ENCODE results near the gene RECQL5.

Gene RECQL5

DNA sequence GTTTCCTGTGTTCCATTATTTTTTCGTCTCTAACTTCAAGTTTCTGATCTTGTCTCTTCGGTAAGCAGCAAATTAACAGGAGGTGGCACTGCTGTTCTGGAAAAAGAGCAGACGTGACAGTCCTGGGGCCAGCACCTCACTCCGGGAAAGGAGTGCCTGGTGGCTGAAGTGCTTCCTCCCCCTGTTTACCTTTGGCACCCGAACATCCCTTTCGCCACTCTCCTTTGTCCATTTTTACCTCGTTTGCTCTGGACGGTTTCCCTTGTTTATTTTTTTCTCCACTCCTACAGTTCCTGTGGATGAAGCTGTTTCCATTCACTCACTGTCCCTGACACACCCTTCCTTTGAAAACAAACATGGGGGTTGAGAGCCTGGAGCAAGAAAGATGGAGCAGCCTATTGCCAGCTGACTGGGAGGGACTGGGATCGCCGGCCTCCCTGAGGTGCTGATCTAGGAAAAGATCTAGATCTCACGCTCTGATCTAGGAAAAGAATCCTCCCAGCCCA, 12.8 kb upstream of the RECQL5 start:
- TF ChIP-seq POLR2A (IDR thresholded peaks at IDR 0.05; ENCODE audit: low read depth, low read length) = no peak
- FAIRE-seq (no peak), DNase-seq (ENCODE audit: insufficient read length, low spot score) (no peak)

DNA sequence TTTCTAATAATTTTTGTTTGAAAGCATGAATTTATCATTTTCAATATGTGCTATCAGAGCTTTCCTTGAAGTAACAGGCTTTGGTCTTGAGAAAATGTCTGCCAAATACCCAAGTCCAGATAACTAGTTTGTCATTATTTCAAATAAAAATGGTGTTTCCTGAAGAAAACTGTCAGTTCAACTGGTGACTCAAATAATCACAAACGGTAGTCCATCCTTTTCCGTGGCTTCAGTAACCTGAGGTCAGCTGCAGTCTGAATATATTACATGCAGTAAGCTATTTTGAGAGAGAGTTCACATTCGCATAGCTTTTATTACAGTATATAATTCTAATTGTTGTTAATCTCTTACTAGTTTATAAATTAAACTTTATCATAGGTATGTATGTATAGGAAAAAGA, 9.5 kb upstream of the RECQL5 start:
- TF ChIP-seq POLR2A (IDR thresholded peaks at IDR 0.05; ENCODE audit: low read depth, low read length) = no peak
- no peak for DNase-seq (ENCODE audit: insufficient read length, low spot score)

GRCh38 chr17:75673487-75673886, 6.5 kb upstream of the RECQL5 start:
- peak; percentile 91 for FAIRE-seq
- no peak for TF ChIP-seq POLR2A (IDR thresholded peaks at IDR 0.05; ENCODE audit: low read depth, low read length)
- peak; percentile 72 for DNase-seq (ENCODE audit: insufficient read length, low spot score)

More for the DNA sequence above, 9.5 kb upstream of the RECQL5 start:
- no peak for FAIRE-seq

DNA sequence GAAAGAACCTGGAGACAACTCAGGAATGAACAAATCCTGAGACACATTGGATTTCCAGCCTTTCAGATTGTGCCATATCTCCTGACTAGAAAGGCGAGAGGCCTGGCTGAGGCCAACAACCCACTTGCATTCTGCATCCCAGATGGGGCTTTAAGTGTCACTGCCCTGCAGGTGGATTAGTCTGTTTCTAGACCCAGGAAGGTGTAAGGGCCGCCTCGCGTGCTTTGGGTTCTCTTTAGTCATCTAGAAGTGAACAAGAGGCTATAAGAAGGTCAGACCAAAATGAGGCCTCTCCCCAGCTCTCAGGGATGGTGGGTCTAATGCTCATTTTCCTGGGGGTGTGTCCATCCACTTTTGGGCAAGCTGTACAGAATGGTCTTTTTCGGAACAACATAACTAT, 5.1 kb upstream of the RECQL5 start:
- no peak for TF ChIP-seq POLR2A (IDR thresholded peaks at IDR 0.05; ENCODE audit: low read depth, low read length)
- no peak for FAIRE-seq
- DNase-seq (ENCODE audit: insufficient read length, low spot score) = no peak

GRCh38 chr17:75670868-75671267, 3.9 kb upstream of the RECQL5 start:
- DNase-seq (ENCODE audit: insufficient read length, low spot score) (no peak), FAIRE-seq (no peak)
- no peak for TF ChIP-seq POLR2A (IDR thresholded peaks at IDR 0.05; ENCODE audit: low read depth, low read length)

DNA sequence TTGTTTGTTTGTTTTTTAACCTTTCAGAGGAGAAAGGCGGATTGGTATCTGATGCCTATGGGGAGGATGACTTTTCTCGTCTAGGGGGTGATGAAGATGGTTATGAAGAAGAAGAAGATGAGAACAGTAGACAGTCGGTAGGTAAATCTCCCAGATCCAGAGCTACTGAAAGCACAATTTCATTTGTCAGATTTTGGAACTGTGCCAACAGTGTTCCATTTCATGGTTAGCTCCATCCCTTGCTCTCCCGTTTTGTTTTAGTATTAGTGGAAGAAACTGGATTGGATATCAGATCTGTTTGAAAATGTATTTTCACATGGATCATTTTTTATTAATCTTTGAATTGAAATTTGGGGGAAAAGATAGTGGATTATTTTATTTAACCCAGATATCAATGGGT, 1.5 kb upstream of the RECQL5 start:
- DNase-seq (ENCODE audit: insufficient read length, low spot score) (no peak), FAIRE-seq (no peak)
- TF ChIP-seq POLR2A (IDR thresholded peaks at IDR 0.05; ENCODE audit: low read depth, low read length) = no peak

GRCh38 chr17:75667825-75668224, 871 bp upstream of the RECQL5 start:
- FAIRE-seq (no peak), DNase-seq (ENCODE audit: insufficient read length, low spot score) (no peak)
- no peak for TF ChIP-seq POLR2A (IDR thresholded peaks at IDR 0.05; ENCODE audit: low read depth, low read length)

- DNase-seq (ENCODE audit: insufficient read length, low spot score) = no peak
- no peak for TF ChIP-seq POLR2A (IDR thresholded peaks at IDR 0.05; ENCODE audit: low read depth, low read length)
- no peak for FAIRE-seq
These were observed 973 bp downstream of the RECQL5 start for GRCh38 chr17:75665981-75666380.

DNA sequence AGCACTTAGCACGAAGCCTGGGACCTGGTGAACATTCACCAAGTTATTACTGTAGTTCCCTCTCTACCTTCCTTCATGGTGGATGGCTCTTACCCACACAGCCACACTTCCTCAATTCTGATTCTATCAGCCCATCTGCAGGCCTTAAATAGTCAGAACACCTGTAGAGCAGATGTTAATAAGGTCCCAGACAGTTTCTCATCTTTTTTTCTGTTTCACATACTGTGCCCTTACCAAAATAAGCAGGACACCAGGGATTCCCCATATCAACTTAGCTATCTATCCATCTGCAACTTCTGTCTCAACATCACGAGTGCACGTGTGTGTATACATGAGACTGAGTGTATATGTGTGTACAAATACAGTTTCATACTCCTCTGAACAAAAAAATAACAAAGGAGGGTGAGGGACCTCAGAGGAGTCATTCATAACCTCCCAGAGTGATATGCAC, 2.8 kb downstream of the RECQL5 start:
- DNase-seq (ENCODE audit: insufficient read length, low spot score) (no peak), FAIRE-seq (no peak)

DNA sequence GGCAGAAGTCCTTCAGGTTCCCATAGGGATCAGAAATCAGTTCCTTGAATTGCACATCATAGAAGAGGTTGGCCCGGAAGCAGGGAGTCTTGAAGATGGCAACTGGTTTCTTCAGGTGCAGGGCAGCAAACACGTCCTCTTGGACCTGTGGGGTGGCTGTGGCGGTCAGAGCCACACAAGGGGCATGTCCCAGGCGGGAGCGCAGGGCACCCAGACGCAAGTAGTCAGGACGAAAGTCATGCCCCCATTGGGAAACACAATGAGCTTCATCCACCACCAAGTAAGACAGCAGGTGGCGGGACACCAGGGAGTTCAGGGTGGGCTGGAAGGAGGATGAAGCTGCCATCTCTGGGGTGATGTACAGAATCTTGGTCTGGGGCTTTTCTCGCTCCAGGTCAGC, 4.4 kb downstream of the RECQL5 start:
- DNase-seq (ENCODE audit: insufficient read length, low spot score) (no peak), FAIRE-seq (no peak)
- TF ChIP-seq POLR2A (IDR thresholded peaks at IDR 0.05; ENCODE audit: low read depth, low read length) = no peak

More for the DNA sequence above, 2.8 kb downstream of the RECQL5 start:
- no peak for TF ChIP-seq POLR2A (IDR thresholded peaks at IDR 0.05; ENCODE audit: low read depth, low read length)

DNA sequence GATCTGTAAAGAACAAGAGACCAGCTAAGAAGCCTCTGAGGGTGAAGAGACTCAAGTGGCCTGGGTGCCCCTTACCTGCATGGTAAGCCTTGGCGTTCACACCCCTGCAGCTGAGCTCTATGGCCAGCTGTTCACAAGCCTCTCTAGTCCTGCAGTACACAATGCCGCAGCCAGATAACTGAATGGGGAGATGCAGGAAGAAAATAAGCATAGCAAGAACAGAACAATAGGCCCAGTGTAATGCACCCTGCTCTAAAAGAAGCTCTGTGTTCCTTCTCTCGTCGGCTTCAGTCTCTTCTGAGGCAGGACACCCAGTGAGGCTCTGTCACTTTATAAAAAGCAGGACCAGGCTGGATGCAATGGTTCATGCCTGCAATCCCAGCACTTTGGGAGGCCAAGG, 5.4 kb downstream of the RECQL5 start:
- FAIRE-seq = no peak
- TF ChIP-seq POLR2A (IDR thresholded peaks at IDR 0.05; ENCODE audit: low read depth, low read length) = no peak
- DNase-seq (ENCODE audit: insufficient read length, low spot score) = no peak

- DNase-seq (ENCODE audit: insufficient read length, low spot score) (no peak), FAIRE-seq (no peak)
- no peak for TF ChIP-seq POLR2A (IDR thresholded peaks at IDR 0.05; ENCODE audit: low read depth, low read length)
These were observed 8.7 kb downstream of the RECQL5 start for GRCh38 chr17:75658237-75658636.

DNA sequence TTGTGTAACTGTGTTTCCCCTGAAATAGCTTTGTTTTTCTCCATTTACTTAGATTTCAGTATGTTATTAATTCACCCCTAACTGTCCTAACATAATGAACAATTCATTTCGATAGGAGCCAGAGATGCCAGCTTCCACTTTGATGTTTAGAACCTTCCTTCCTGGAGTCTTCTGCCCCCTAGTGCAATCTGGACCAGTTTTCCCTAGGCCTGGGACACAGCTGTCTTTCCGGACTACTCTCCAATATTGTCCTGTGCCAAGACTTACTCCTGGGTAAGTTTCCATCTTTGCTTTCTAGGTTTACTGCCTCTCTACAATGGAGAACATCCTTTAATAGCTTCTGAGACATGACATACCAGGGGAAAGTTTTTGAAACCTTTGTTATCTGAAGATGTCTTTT, 12.8 kb downstream of the RECQL5 start:
- DNase-seq (ENCODE audit: insufficient read length, low spot score) = no peak
- TF ChIP-seq POLR2A (IDR thresholded peaks at IDR 0.05; ENCODE audit: low read depth, low read length) = no peak
- no peak for FAIRE-seq

DNA sequence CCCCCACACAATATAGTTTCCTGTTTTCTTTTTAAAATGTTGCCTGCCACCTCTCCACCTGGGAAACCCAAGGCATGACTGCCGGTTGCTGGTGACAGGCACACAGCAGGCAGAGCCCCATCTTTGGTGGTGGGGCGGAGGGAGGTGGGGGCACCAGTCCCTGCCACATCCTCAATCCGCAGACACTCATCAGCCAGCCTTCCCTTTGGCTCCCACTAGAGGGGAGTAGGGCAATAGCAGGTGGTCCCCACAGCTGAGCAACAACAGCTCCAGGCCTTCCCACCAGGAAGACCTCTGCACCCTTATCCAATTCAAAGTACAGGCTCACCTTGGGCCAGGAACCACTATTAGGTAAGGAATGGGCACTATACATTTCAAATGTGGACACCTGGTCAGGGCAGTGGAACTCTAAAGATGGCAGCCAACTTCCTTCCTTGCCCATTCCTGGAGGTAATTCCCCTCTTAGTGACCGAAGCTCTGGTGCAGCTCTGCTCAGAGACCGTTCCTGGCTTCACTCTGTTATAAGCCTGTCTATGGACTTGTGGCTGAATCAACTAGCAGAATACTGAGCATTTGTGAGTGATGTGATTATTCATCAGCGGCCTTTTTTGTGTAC, 13.9 kb downstream of the RECQL5 start:
- no peak for TF ChIP-seq POLR2A (IDR thresholded peaks at IDR 0.05; ENCODE audit: low read depth, low read length)
- FAIRE-seq (no peak), DNase-seq (ENCODE audit: insufficient read length, low spot score) (no peak)

DNA sequence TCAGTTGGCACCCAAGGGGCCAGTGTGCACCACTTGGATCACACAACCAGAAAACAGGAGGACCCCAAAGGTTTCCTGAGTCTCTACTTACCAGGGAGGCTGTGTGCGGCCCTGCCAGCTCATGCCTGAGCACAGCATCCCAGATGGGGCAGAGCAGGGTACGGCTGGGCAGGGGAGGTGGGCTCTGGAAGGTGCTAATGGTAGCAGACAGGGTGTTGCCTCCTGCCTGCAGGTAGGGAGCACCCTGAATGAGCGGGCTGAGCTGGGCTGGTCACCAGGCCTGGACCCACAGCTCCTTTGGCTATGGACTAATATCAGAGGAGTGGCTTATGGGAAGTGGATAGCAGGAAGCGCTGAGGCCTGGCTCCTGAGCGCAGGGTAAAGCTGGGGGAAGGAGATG, 14.6 kb downstream of the RECQL5 start:
- FAIRE-seq = no peak
- no peak for TF ChIP-seq POLR2A (IDR thresholded peaks at IDR 0.05; ENCODE audit: low read depth, low read length)

More for the DNA sequence above, 14.6 kb downstream of the RECQL5 start:
- no peak for DNase-seq (ENCODE audit: insufficient read length, low spot score)
